Measurements from ENCODE around the gene PARN.

DNA sequence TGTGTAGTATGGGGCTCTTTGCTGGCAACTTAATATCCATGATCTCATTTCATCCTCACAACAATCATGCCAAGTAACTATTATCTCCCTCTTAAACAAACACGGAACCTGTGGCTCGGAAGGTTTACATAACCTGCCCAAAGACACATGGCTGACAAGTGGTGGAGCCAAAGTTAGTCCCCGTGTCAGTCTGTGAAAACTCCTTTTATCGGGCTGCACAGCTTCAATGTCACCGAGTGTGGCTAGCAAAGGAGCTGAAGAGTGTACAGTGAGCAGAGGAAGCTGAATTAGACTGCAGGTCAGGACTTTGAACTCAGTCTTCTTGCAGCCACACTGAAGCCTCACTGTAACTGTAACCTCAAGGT lies 80.3 kb downstream of the PARN start:
- TF ChIP-seq, protein P1, sequence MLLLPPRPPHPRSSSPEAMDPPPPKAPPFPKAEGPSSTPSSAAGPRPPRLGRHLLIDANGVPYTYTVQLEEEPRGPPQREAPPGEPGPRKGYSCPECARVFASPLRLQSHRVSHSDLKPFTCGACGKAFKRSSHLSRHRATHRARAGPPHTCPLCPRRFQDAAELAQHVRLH (tag by site-specific recombination; IDR thresholded peaks at IDR 0.05), result no peak
- TF ChIP-seq ZNF19 (tag by site-specific recombination; IDR thresholded peaks at IDR 0.05; ENCODE audit: low read depth), result no peak
- TF ChIP-seq, protein P2, sequence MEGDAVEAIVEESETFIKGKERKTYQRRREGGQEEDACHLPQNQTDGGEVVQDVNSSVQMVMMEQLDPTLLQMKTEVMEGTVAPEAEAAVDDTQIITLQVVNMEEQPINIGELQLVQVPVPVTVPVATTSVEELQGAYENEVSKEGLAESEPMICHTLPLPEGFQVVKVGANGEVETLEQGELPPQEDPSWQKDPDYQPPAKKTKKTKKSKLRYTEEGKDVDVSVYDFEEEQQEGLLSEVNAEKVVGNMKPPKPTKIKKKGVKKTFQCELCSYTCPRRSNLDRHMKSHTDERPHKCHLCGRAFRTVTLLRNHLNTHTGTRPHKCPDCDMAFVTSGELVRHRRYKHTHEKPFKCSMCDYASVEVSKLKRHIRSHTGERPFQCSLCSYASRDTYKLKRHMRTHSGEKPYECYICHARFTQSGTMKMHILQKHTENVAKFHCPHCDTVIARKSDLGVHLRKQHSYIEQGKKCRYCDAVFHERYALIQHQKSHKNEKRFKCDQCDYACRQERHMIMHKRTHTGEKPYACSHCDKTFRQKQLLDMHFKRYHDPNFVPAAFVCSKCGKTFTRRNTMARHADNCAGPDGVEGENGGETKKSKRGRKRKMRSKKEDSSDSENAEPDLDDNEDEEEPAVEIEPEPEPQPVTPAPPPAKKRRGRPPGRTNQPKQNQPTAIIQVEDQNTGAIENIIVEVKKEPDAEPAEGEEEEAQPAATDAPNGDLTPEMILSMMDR (tag by site-specific recombination; IDR thresholded peaks at IDR 0.05), result no peak
- no peak for TF ChIP-seq ZNF138 (tag by site-specific recombination; IDR thresholded peaks at IDR 0.05; ENCODE audit: borderline replicate concordance)
- no peak for TF ChIP-seq SALL2 (tag by site-specific recombination; IDR thresholded peaks at IDR 0.05; ENCODE audit: borderline replicate concordance)
- TF ChIP-seq, protein P3, sequence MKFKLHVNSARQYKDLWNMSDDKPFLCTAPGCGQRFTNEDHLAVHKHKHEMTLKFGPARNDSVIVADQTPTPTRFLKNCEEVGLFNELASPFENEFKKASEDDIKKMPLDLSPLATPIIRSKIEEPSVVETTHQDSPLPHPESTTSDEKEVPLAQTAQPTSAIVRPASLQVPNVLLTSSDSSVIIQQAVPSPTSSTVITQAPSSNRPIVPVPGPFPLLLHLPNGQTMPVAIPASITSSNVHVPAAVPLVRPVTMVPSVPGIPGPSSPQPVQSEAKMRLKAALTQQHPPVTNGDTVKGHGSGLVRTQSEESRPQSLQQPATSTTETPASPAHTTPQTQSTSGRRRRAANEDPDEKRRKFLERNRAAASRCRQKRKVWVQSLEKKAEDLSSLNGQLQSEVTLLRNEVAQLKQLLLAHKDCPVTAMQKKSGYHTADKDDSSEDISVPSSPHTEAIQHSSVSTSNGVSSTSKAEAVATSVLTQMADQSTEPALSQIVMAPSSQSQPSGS (tag by site-specific recombination; IDR thresholded peaks at IDR 0.05; ENCODE audit: low read depth), result 0 out of 2 replicates have a peak, but pooled peaks have one; percentile 38

All from HEK293 (cell line).